ENCODE results near the gene WNT11. TPM values are rescaled to one million over a fixed set of nuclear protein-coding genes. Genes with fewer than 3 reads are reported as not detected.
A peak's percentile ranks its signal among the peaks of the same experiment; 100 is the strongest.

The WNT11 gene
- total RNA-seq, 1 donor from 2014 or later, result 0.40 TPM

DNA sequence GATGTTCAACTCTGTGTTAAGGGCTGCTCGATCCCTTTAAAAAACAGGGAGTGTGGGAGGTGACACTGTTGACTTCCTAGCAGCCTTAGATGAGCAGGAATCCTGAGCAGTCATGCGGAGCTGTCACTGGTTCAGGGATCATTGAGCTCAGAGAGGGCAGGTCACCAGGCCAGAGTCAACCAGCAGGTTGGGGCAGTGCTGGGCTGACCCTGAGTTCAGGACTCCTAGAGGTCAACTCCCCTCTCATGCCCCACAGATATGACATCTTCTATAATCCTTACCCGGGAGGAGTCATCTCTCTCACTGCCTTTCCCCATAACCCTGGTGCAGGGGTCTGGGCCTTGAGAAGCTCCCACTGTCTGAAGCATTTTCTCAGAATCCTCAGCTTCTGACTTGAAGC, 12.9 kb upstream of the WNT11 start:
- no peak for DNase-seq (ENCODE audit: low read depth in 2 of 2)

DNA sequence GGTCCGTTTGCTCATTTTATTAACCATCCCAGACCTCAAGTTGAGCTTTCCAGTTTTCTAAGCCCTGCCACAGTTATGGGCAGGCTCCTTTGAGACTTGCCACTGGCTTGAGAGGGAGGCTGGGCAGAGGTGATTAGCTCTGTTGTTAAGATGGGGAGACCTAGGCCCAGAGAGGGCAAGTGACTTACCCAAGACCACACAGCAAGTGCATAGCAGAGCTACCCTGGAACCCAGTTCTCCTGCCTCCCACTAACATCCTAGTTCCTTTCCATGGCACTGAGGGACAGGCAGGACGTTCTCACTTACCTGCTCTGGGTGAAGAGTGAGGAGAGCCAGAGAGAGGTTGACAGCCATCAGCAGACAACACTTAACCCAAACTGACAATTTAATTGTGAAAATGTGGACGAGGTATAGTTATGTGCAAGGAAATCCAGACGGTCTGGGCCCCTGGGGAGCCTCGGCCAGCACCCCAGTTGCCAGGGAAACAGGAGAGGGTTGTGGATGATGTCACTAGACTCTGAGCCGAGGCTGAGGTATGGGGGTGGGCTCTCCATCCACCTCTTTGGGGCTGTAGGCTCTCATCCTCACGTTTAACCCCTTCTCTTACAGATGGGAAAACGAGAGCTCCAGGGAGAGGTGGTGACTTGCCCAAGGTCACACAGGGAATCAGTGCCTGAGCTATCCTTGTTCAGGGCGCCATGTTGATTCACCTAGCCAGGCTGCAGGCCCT, 12.3 kb upstream of the WNT11 start:
- DNase-seq (ENCODE audit: low read depth in 2 of 2), result no peak

GRCh38 chr11:76217653-76218160, 11.4 kb upstream of the WNT11 start:
- DNase-seq (ENCODE audit: low read depth in 2 of 2), result no peak

DNA sequence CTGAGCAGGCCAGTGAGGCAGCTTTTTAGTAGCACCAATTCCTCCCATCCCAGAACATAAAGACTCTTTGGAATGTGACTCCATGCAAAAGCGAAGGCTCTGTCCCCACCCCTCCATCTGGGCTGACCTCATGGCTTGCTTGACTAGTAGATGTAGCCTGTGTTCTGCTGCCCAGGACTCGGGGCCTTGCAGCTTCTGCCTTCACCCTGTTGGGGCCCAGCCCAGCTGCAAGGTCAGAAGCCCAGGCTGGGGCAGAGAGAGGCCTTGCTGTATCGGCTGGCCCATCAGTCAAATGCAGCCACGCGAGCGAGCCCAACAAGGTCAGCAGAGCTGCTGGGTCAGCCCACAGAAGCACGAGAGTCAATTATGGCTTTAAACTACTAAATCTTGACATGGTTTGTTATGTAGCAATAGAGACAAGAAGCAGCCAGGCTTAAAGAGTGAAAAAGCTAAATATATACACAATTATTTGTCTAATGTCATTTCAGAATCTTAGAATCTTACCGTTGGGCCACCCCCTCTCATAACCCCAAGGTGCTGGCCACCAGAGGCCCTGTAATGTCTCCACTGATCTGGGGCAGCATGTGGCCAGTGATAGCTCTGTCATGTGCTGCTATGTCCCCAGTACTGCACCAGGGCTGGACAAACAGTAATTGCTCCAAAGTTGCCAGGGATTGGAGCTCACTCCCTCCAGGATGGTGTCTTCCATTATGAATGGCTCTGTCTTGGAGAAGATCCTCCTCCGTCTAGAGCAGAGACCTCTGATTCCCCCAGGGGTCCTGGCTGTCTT, 10.4 kb upstream of the WNT11 start:
- no peak for DNase-seq (ENCODE audit: low read depth in 2 of 2)

- no peak for DNase-seq (ENCODE audit: low read depth in 2 of 2)
Measured at GRCh38 chr11:76215941-76216340, 9.6 kb upstream of the WNT11 start.

DNA sequence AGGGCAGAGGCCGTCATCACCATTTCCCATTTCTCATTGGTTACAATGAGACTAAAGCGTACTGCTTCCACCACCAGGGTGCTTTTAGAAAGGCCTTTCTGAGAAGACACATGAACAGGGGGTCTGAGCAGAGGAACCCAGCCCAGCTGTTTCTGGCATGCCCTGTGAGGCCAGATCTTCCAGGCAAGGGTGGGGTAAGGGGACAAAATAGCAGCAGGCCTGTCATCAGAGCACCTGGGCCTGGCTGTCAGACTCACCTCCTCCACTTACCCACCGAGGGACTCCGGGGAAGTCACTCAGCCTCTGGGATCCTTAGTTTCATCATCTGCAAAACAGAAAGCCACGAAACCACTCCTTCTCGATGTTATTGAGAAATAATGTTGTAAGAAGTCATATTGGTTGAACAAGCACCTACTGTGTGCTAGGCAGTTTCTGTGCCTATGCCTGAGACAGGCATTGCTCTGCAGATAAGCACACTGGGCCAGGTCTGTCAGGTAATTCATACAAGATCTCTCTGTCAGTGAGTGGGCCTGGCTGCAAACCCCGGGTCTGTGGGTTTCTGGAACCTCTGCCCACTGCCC, 8.8 kb upstream of the WNT11 start:
- no peak for DNase-seq (ENCODE audit: low read depth in 2 of 2)

DNA sequence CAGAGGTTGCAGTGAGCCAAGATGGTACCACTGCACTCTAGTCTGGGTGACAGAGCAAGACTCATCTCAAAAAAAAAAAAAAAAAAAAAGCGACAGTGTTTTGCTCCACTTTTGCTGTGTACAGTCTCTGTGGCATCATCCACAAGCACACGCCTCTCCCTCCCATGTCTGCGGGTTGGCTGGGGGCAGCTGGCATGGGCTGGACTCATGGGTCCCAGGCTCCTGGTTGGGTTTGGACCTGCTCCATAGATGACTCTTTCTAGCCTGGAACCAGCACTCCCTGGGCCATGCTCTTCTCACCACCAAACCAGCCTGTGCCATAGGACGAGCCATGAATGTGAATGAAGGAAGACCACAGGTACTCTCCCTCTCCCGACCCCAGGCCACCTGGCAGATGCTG, 7.9 kb upstream of the WNT11 start:
- DNase-seq (ENCODE audit: low read depth in 2 of 2), result no peak

DNA sequence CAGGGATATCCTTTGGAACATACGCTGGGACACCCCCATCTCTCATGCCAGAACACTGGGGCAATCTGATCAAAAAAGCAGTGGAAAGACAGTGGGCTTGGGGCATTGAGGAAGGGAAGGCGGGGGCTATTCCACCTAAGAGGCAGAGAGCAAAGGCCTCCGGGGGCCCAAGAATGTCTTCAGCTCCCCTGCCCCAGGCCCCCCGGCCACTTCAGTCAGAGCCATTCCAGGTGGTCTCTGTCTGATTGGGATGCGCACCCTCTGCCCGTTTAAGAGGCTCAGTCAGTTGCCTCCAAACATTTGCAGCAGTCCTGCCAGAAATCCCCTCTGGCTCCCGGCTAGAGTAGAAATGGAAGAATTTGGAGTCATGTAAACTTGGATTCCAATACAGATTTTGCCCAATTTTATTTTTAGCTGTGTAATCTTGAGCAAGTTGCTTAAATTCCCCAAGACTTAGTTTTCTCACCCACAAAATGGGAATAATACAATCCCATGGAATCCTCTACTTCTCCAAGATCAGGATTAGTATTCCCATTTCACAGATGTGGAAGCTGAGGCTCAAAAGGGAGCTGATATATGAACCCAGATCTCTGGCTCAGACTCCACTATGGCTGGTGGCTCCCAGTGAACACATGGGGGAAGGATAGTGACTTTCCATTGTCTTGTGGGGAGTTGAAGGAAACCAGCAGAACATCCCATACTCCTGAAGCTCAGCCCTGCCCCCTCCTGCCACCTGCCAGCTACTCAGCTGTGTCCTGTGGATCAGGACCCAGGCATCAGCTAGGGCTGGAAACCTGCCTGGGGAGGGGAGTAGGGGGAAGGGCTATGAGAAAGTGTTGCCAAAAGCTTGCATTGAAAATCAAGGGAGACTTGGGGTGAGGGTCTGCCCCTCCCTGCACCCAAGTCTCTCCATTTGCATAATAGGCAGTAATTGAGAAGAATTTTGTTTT, 6.1 kb upstream of the WNT11 start:
- no peak for DNase-seq (ENCODE audit: low read depth in 2 of 2)

DNA sequence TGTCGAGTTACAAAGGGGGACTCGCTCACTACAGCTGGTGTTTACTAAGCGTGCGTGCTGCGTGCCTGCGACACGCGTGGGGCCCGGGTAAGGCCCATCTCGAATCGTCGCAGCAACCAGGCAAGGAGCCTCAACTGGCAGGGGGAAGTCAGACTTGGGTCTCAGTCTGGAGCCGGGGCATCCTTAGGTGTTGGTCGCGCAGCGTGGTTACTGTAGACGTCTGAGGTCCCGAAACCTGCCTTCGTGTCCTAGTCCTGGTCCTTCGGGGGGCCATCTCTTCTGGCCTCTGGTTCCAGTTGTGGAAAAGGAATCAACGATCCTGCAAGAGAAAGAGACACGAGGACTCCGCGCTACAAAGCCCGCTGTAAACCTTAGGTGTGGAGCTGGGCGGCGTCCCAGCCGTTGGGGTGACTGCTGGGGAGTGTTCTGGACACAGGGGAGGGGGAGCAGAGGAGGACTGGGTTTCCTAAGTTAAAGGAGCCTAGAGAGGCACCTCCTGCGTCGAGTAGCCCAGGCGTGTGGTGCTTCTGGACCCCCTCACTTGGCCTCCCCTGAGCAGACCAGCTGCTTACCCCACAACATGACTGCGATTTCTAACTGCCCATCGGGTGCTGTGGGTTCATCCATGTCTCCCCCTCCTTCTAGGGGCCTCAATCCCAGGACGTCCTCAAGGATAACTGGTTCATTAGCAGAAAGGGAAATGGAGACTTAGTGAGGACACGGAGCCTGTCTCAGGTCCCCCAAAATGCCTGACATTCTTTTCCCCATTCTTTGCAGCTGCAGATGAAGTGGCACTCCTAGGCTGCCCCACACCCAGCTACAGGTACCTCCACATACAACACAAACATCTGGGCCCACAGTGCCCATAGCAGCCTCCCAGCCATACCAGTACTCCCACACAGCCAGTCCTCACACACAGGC, 4.9 kb upstream of the WNT11 start:
- no peak for DNase-seq (ENCODE audit: low read depth in 2 of 2)

DNA sequence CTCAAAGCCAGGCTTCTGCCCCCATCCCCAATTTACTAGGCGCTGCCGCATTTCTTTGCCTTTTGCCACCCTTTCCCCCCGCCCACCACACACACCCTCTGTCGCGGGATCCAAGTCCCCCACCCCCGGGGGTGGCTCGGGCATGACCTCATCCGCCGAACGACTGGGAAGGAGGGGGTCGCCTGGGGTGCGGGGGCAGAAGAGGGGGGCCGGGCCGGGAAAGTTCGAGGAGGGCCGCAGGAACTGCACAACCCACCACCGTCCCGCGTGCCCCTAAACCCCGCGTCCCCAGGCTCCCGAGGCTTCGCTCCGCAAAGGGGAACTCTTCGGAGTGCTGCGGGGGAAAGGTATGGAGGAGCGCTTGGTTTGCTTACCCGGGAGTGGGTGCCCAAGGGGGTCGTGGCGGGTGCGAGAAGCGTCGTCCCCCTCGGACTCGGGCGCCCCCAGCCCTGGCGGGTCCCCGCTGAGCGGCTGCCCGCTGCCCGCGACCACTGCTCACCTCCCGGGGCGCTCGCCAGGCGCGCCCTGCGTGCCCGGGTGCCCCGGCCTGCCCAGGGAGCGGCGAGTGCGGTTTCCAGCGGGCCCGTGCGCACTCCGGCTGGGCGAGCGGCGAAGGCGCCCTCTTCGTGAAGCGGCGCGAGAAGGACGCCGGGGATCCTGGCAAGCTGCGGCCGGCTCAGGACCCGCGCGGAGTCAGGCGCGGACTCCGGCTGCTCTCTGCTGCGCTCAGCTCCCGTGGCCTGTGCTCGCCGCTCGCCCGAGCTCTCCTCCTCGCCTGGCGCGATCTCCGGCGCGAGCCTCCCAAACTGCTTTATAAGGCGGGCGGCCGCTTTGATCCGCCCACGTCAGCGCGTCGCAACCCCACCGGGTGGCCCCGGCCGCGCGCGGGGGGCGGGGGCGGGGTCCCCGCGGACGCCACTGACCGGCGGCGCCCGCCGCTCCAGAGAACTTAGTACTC, 4.0 kb upstream of the WNT11 start:
- peak; percentile 76 to 83 for DNase-seq (ENCODE audit: low read depth in 2 of 2)

DNA sequence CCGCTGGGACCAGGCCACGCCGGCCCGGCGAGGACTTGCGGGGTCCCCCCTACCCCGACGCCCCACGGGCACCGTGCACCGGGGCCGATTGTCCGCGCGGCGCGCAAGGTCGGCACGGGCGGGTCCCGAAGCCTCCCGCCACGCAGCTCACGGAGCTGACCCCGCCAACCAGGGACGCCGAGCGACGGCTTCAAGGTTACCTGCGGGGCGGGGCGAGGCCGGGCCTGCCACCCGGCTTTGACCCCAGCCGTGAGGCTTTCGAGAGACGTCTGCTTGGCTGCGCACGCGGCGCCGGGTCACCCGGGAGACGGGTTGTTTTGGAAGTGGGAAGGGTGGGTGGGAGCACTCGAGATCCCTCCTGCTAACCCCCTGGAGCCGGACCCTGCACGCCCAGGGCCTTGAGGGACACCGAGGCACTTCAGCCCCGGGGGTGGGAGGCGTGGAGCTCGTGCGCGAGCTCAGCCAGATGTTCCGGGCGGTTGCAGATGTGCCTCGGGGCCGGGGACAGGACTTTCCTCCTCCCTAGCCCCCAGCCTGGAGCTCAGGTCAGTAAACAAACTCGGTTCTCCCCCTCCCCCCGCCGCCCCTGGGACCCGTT, 3.2 kb upstream of the WNT11 start:
- DNase-seq (ENCODE audit: low read depth in 2 of 2), result no peak

DNA sequence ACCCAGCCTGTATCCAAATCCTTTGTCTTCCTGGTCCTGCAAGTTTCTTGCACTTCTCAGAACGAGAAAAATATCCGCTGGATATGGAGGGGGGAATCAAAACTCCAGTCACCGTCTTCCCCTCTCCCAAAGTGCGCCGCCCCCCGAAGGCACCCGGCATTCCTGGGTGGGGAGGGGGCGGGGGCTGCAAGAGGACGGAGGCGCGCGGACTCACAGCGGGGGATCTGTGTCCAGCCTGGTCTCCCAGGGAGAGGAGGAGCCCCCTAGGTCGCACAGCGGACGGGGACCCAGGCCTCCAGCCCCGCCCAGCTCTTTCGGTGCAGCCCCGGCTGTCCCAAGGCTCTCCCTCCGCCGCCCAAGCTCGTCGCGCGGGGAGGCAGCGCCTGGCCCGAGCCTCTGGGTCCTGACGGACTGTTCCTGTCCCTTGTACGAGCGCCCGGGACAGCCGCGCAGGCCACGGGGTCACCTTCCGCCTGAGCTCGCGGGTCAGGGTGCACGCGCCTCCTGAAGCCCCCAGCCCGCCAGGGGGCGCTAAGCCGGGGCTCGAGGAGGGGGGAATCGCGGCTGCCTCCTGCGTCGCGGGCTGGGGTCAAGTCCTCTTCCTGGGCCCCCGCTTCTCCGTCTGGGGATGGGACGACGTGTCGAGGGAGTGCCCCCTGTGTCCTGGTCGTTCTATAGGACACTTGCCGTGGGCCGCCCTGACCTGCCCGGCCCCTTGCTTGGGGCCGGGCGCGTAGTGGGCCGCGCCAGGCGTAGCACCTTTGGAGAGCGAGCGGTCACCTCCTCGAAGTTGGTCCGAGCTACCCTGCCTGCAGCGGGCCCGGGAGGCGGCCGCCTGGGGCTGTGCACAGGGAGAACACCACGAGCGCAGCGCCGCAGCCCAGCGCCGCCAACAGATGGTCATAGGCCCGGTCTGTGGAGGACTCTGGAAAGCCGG, 2.4 kb upstream of the WNT11 start:
- peak; percentile 29 to 54 for DNase-seq (ENCODE audit: low read depth in 2 of 2)

DNA sequence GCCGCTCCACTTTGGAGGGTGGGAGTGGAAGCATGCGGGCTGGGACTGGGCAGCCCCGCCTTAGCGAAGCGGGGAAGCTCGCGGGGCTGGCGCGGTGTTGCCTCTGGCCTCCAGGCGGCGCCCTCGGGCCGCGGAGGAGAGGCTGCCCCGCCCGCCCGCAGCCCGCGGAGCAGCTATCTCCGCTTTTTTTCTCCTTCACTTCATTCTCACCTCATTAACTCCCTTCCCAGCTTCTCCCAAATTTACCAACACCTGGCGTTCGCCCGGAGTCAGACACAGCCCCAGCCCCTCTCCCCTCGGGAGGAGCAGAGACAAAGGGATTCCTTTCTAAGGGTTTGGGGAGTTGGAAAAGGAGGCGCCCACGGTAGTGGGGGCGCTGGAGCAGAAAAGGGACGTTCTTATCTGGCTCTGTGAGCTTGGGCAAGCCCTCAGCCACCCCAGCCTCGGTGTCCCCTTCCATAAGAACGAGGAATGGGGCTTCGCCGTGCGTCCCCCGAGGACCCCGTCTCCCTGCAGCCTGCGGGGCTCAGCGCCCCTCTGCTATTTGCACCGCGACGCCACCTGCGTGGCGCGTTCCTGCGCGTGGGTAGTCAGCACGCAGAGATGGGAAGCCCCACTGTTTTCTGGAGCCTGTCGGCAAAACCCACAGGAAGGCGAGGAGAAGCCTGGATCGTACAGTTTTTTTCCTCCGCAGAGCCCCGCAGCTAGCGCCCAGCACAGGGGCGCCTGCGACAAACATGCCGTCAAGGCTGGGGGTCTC, 1.5 kb upstream of the WNT11 start:
- DNase-seq (ENCODE audit: low read depth in 2 of 2), result peak; percentile 74 to 81

GRCh38 chr11:76206077-76206326, 300 bp downstream of the WNT11 start:
- no peak for DNase-seq (ENCODE audit: low read depth in 2 of 2)

DNA sequence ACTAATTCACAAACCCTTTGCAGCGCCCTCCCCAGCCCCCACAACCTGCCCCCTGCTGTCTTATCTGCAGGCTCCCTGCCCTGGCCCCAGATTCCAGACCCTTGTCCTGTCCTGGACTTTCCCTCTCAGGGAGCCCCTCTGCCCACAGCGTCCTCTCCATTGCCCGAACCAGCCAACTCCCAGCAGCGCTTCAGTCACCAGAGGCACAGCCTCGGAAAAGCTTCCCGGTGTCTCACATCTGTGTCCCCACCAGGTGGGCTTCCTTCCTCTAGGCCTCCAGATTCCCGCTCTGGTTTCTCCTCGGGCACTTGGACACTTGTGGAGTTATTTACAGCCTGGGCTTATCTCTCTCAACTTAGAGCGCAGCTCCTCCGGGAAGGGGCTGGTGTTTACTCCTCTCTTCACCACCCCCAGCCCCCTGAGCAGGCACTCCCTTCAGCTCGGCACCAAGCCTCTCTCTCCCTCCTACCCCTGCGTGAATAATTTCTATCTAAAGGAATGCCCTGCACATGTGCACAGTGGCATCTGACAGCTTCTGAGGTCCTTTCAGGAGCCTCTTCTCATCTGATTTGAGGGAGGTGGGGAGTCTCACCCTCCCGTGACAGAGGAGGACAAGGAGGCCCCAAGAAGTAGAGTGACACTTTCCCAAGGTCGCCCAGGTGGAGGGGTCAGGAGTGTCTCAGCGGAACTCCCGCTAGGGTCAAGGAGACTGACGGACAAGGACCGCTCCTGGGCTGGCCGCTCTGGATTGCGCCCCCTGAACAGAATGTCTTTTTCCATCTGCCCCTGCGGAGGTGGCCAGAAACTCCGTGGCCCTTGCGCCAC, 838 bp downstream of the WNT11 start:
- no peak for DNase-seq (ENCODE audit: low read depth in 2 of 2)

DNA sequence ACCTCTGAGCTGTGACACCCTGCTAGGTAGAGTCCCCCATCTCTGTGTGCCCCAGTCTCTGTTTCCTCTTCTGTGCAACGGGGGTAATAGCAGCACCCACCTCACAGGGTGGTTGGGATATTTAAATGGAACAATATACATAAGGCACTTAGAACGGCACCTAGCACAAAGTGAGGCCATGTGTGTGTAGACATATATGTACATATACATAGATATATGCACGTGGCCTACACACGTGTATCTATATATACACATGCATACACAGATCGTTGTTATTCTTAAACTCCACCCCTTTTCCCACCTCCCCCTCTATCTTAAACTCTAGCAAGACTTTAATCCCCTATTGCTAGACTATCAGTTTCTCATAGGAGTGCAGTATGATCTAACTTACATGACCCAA, 2.4 kb downstream of the WNT11 start:
- DNase-seq (ENCODE audit: low read depth in 2 of 2), result no peak
